Renal pelvis (tissue), 4 donors: Measurements from ENCODE around the gene UBAC2. TPM values are rescaled to one million over a fixed set of nuclear protein-coding genes. Genes with fewer than 3 reads are reported as not detected.

Experiments
- DNase-seq: peaks from one replicate; pipeline ENCODE4 v3.0.0-alpha.2; 2013
- polyA plus RNA-seq, 3 donors: library from polyadenylated mRNA; unstranded; fragments of 120-200 nt; gene quantifications; one replicate each; pipeline ENCODE4 v1.2.1, GENCODE V29; 2013; ENCODE audit not compliant: insufficient read length in 3 of 3

UBAC2 gene
- polyA plus RNA-seq, 3 donors: 89.9 to 91.8 (median 90.7) TPM

DNA sequence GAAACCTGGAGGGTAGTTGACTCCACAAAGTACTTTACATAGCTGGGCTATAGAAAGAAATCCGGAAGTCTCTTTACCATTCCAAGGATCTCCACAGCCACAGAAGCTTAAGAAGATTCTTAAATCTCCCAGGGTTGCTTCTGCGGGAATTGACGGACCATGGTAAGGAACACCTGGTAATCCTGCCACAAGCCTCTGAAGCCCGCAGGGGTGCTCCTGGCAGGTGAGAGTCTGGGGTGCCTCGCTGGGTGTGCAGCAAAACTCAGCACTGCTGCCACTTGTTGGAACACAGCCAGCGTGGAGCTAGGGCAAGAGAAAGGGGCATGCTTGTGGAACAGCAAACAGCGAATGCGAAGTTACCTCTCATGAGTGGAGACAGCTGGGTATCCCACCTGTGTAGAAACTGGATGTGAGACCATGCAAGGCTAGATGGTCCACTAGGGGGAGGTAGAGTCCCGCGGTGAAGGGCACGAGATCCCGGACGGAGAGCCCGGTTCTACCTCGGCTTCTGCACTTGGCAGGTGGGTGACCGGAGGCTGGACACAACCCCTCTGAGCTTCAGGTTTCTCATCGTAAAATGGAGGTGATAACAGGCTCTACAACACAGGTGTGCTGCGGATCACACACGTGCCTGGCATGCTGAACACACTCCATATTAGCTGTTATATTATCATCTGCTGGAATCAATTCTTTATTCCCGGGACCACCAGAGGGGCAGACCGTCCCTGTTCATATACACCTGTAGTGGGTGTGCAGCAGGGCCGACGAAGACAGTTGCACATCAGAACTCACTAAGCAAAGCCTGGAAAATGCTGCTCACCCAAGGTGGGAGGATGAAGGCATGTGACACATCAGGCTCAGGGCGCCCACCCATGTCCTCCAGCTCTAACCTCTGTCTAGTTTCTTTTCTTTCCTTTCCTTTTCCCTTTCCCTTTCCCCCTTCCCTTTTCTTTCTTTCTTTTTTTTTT lies 24.1 kb upstream of the UBAC2 start:
- DNase-seq: peak; percentile 75

DNA sequence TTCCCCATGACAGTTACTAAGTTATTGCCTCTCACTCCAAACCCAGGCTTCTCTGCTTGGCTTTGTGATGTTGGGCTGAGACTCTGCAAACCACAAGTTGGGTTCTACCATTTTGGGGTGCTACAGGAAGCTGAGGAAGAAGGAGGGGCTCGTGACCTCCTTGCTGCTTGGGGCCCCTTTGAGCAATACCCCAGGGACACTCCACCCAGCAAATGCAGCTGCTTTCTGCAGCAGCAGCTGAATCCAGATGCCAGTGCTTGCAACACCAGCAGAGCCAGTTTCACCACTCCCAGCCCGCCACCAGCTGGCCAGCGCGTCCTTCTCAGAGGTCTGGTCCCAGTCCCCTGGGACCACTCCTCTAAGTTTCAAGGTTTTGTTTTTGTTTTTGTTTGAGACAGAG lies 22.0 kb upstream of the UBAC2 start:
- no peak for DNase-seq

- DNase-seq: no peak
These were observed 21.2 kb upstream of the UBAC2 start for GRCh38 chr13:99179460-99179859.

DNA sequence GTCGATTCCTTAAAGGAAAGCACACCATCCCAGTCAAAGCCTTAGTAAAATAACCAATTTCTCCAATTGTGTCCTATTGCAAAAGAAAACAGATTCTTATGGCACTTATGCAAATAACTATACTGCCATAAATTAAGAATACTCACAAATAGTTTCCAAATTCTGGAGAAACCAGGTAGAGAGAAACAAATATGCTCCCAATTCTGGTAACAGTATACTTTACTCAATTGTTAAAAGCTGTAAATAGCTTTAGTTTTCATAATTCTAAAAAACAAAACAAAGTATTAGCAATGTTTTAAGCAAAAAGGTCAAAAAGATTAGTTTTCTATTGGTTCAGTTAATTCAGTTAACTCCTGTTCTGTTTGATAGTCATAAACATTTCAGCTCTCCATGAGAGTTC lies 18.2 kb upstream of the UBAC2 start:
- no peak for DNase-seq

- no peak for DNase-seq
These were observed 15.0 kb upstream of the UBAC2 start for GRCh38 chr13:99185606-99186005.

- DNase-seq: no peak
These were observed 10.3 kb upstream of the UBAC2 start for GRCh38 chr13:99190147-99190985.

- no peak for DNase-seq
These were observed 9.2 kb upstream of the UBAC2 start for GRCh38 chr13:99191336-99191899.

- DNase-seq: no peak
These were observed 8.7 kb upstream of the UBAC2 start for GRCh38 chr13:99191900-99192399.

GRCh38 chr13:99192480-99192879 lies 8.2 kb upstream of the UBAC2 start:
- DNase-seq: no peak

DNA sequence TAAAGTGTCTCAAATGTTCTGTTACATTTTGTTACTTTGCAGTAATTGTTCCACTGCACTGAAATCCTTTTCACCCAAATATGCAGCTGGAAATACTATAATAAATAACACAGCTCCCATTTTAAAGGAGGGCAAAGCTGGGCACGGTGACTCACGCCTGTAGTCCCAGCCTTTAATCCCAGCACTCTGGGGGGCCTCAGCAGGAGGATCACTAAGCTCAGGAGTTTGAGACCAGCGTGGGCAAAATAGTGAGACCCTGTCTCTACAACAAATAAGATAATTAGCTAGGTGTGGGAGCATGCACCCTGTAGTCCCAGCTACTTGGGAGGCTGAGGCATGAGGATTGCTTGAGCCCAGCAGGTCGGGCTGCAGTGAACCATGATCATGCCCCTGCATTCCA lies 7.5 kb upstream of the UBAC2 start:
- no peak for DNase-seq

DNA sequence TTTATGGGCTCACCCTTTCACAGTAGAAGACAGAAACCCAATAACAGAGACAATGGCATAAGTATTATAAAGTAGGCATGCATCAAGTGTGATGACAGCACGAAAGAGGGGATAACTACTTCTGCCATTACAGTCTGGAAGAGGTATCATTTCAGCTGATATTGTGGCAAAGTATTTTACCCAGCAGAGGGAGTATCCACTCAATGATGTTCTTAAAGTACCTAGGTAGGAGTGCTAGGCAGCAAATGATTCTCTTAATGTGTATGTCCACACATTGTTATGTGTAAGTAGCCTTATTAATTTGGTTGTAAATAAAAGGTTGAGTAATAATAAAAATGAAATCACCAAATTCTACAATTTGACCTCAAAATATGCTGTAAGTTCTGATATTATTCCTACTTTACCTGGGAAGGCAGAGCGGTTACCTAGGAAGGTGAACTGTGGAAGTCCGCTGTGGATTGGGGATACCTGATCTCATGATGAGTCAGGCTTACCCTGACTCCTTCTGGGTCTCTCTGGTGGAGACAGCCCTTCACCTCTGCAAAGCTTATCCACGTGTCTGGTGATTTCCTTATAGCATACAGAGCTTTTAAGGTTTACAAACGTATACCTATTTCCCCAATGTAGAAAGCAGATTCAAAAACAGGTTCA lies 4.1 kb upstream of the UBAC2 start:
- no peak for DNase-seq

DNA sequence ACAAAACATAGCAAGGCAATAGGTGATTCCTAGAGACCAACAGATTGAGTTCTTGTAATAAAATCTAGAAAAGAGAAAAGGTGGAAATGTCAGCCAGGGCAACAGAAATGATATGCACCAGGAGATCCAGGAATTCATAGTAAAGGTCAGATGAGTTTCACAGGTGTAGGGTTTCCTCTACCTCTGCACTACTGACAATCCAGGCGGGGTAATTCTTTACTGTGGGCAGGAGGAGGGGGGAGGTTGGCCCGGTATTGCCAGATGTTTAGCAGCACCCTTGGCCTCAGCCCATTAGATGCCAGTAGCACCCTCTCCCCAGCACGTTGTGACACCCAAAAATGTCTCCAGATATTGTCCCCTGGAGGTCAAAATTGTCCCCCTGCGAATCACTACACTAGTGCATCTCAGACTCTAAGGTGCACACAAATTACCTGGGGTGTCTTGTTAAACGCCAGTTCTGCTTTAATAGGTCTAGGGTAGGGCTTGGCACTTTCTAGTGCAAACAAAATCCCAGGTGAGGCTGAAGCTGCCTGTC lies 3.5 kb upstream of the UBAC2 start:
- DNase-seq: peak; percentile 45

DNA sequence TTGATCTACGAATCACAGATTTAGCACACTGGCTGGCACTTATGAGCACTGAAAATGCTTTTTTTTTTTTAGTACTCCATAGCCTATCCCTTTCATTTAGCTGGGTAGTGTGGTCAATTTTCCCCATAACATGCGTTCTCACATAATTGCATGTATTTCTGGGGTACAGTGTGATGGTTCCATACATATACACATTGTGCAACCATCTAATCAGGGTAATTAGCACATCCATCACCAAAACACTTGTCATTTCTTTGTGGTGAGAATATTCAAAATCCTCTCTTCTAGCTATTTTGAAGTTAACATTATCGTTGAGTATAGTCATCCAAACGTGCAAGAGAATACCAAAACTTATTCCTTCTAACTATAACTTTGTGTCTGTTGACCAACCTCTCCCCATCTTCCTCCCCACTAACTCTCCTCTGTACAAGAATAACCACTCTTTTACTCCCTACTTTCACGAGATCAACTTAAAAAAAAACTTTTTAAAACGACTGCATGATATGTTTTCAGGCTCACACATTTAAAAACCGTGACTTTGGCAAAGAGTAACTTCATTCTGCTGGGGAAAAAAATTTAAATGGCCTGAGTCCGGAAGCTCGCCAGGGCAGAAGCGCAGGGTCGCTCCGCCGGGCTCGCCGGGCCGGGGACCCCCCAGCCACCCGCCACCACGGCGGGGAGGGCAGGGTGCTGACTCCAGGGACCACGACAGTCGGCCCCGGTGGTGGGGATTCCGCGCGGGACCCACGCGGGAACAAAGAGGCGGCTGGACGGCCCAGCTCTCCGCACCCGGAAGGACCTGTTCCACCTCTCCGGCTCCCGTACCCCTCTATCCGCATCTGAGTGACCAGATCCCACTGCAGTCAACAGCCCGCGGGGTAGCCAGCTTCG lies 868 bp upstream of the UBAC2 start:
- no peak for DNase-seq

DNA sequence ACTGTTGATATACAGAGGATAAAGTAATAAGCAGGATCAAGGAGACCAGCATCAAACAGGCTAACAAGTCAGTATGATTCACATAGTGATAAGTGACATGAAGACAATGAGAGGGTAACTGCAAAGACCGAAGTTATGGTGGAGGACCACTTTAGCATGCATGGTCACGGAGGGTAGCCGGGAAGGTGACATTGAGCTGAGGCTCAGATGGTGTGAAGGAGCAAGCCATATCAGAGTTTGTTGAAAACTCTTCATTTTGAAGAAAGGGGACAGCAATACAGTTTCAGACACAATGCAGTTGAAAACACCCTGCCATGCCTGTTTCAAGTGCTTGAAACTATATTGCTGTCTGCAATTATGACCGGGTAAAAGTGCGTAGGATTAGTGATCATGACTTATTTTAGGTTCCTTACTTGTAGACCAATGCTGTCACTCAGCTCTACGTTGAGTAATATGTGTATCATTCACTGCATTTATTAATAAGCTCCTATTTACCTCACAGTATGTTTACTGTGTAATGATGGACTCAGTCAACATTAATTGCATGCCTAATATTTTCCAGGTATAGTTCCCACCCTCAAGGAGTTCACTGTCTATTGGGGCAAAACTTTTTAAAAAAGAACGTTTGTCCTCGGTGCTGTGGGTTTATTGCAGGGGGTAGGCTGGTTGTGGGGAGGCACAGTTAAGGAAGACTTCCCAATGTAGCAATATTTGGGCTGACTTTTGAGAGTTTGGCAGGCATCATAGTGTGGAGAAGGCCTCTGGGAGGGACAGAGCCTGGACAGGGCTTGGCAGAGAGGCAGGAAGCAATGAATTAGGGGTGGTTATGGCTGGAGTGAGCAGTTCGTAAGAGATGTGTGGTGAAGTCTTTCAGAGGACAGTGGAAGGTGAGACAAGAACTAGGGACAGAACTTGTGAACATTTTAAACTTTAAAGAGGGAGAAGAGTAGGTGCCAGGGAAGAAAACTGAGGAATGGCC lies 3.2 kb downstream of the UBAC2 start:
- no peak for DNase-seq

DNA sequence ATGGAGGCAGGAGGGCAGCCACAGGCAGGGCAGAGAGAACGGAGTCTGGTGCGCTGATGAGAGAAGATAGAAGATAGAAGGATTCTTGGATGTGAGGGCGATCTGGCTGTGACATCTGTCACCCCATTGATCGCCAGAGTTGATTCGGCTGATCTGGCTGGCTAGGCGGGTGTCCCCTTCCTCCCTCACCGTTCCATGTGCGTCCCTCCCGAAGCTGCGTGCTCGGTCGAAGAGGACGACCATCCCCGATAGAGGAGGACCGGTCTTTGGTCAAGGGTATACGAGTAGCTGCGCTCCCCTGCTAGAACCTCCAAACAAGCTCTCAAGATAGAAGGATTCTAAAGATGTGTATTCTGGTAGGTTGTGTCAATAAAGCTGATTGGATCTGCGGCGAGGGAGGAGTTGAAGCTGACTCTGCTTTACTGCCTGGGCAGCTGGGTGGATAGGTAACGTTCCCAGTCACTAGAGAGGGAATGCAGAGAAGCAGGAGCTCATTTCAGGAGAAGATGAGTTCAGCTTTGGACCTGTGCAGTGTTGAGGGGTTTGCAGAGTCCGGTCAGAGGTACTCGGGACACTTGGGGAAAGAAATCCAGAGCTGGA lies 5.1 kb downstream of the UBAC2 start:
- DNase-seq: no peak

- no peak for DNase-seq
These were observed 5.6 kb downstream of the UBAC2 start for GRCh38 chr13:99206226-99206625.

GRCh38 chr13:99206873-99207272 lies 6.2 kb downstream of the UBAC2 start:
- no peak for DNase-seq

DNA sequence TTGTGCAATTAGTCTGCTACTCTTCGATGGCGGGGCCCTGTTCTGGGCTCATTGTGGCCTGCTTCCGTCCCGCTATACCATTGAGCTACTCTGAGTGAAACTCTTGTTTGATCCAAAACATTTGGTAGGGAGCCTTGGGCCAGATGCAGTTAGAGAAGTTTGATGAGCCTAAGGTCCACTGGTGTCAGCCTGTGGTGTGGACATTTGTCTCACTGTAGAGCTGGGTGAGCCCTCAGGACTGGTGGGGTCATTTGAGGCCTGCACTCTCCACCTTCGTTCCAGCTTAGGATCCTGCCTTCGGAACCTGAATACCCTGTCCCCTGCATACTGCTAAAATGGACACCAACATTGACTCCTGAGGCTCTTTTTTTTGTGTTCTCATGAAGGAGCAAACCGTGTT lies 6.9 kb downstream of the UBAC2 start:
- no peak for DNase-seq

DNA sequence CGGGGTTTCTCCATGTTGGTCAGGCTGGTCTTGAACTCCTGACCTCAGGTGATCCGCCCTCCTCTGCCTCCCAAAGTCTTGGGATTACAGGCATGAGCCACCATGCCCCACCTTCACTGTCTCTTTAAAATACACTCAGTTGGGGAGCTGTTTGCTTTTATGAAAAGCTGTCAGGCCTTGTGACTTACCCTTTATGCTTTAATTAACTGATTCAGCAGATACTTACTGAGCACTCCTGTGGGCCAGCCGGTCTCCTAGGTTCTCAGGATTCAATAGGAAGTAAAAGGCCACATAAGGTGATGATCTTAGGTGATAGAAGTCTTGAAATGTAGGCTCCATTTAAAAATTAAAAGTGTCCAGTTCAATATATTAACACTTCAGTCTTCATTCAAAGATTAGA lies 7.5 kb downstream of the UBAC2 start:
- DNase-seq: no peak
